Daoy (cell line): Measurements from ENCODE around the gene NFYC. TPM values are rescaled to one million over a fixed set of nuclear protein-coding genes. Genes with fewer than 3 reads are reported as not detected.

ENCODE experiments used
- DNase-seq: peaks from one replicate; pipeline ENCODE4 v3.0.0-alpha.2; 2015; ENCODE audit warnings: low read depth
- total RNA-seq: library from RNA; depleted of rRNA; stranded (reverse); fragments of >200 nt; shearing (Covaris generic); gene quantifications from 2 replicates; pipeline ENCODE4 v1.2.3, GENCODE V29; 2014

NFYC gene
- total RNA-seq, 1 experiment from 2014 or later, result 24.2 TPM

GRCh38 chr1:40738831-40739230 is 47.3 kb downstream of the NFYC start:
- no peak for DNase-seq

- DNase-seq, result no peak
These were observed 48.0 kb downstream of the NFYC start for GRCh38 chr1:40739455-40740008.

- DNase-seq, result no peak
These were observed 48.8 kb downstream of the NFYC start for GRCh38 chr1:40740039-40740996.

GRCh38 chr1:40740997-40741736 is 49.7 kb downstream of the NFYC start:
- no peak for DNase-seq

GRCh38 chr1:40742363-40743061 is 51.0 kb downstream of the NFYC start:
- DNase-seq, result no peak

- DNase-seq, result no peak
These were observed 51.9 kb downstream of the NFYC start for GRCh38 chr1:40743452-40743851.

- no peak for DNase-seq
These were observed 52.4 kb downstream of the NFYC start for GRCh38 chr1:40743860-40744259.

GRCh38 chr1:40745176-40745575 is 53.7 kb downstream of the NFYC start:
- DNase-seq, result no peak

- DNase-seq, result no peak
These were observed 55.0 kb downstream of the NFYC start for GRCh38 chr1:40746344-40747090.

- DNase-seq, result no peak
These were observed 57.6 kb downstream of the NFYC start for GRCh38 chr1:40748841-40749718.

- DNase-seq, result no peak
These were observed 58.3 kb downstream of the NFYC start for GRCh38 chr1:40749817-40750216.

- no peak for DNase-seq
These were observed 59.0 kb downstream of the NFYC start for GRCh38 chr1:40750451-40750908.

GRCh38 chr1:40751802-40752201 is 60.3 kb downstream of the NFYC start:
- no peak for DNase-seq

- no peak for DNase-seq
These were observed 61.8 kb downstream of the NFYC start for GRCh38 chr1:40753142-40753882.

- no peak for DNase-seq
These were observed 62.7 kb downstream of the NFYC start for GRCh38 chr1:40754201-40754600.

GRCh38 chr1:40755067-40755466 is 63.6 kb downstream of the NFYC start:
- DNase-seq, result no peak

- no peak for DNase-seq
These were observed 65.0 kb downstream of the NFYC start for GRCh38 chr1:40756523-40756922.

GRCh38 chr1:40757084-40757483 is 65.6 kb downstream of the NFYC start:
- DNase-seq, result no peak

GRCh38 chr1:40758004-40758403 is 66.5 kb downstream of the NFYC start:
- no peak for DNase-seq
